Lower leg skin (tissue), 3 donors: ENCODE data around the gene TMC5.

Experiments
- CTCF ChIP-seq, 3 donors: fragments of 450-650 bp; IDR thresholded peaks; one replicate each; pipeline ENCODE4 v1.5.1; 2016; ENCODE audit warnings: antibody characterized with exemption in 3 of 3, mild to moderate bottlenecking in 3 of 3, moderate library complexity in 2 of 3
- POLR2A ChIP-seq, 2 donors: fragments of 450-650 bp; IDR thresholded peaks; one replicate each; pipeline ENCODE4 v1.6.1; 2016 to 2017; ENCODE audit warnings: antibody characterized with exemption in 2 of 2, mild to moderate bottlenecking in 1 of 2, moderate library complexity in 1 of 2

GRCh38 chr16:19521471-19522396, 104.1 kb downstream of the TMC5 start, which contains the start of gene GDE1:
- peak in 1 of 2 donors; percentile 34 for TF ChIP-seq POLR2A (IDR thresholded peaks at IDR 0.05)
- TF ChIP-seq CTCF (IDR thresholded peaks at IDR 0.05) = no peak
